GM12872 (cell line): Measurements from ENCODE around the gene MAP6.

ENCODE experiments used
- CTCF ChIP-seq: IDR thresholded peaks from 3 replicates; pipeline ENCODE4 v1.5.1; 2011; ENCODE audit warnings: low read depth, mild to moderate bottlenecking, low read length, moderate library complexity; ENCODE audit not compliant: insufficient read depth

Gene MAP6

GRCh38 chr11:75603791-75604736 lies 64.8 kb downstream of the MAP6 start:
- no peak for TF ChIP-seq CTCF

- no peak for TF ChIP-seq CTCF
Observed at GRCh38 chr11:75602951-75603350, 65.9 kb downstream of the MAP6 start.

GRCh38 chr11:75601494-75601893 lies 67.3 kb downstream of the MAP6 start:
- TF ChIP-seq CTCF: no peak

- no peak for TF ChIP-seq CTCF
Observed at GRCh38 chr11:75600356-75600755, 68.5 kb downstream of the MAP6 start.

- TF ChIP-seq CTCF: no peak
Observed at GRCh38 chr11:75598900-75599299, 69.9 kb downstream of the MAP6 start.

DNA sequence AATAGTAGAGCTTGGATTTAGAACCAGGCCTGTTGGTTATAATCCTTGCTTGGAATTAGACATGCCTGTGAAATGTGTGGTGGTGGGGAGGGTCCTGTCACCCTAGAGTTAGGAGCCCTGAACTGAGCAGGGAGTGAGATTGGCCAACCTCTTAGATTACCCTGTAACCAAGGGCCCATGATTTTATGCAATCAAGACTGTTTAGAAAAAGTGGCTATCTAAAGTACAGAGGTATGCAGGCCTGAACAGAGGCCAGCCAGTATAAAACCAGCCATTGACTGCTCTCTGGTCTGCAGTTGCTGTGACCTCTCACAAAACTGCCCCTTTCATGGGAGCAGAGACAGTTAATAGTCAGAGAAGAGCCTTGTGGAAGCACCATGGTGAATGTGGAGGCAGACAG lies 70.6 kb downstream of the MAP6 start:
- TF ChIP-seq CTCF: no peak

- peak; percentile 80 for TF ChIP-seq CTCF
Observed at GRCh38 chr11:75597636-75598035, 71.2 kb downstream of the MAP6 start.
